HCT116 (cell line): Measurements from ENCODE around the gene DMPK. TPM values are rescaled to one million over a fixed set of nuclear protein-coding genes. Genes with fewer than 3 reads are reported as not detected.

Experiments
- ATAC-seq: fragments of 200-7000 bp; cut with Tn5 transposase; 2 replicates; pipeline ENCODE4 v1.9.1; 2020; ENCODE audit warnings: mild to moderate bottlenecking, moderate library complexity
- BruUV-seq: library from RNA; stranded (reverse); fragments of 400-500 nt; replicated peaks from 2 replicates; lab custom pipeline; 2021; lab: Mats Ljungman, UMichigan
- CTCF ChIA-PET: fragments of 300-600 bp; sonication (Branson Sonifier 250); formaldehyde crosslinking; loops from one replicate; lab custom pipeline; 2021; ENCODE audit warnings: antibody characterized with exemption; lab: Charles Lee
- POLR2A ChIA-PET: fragments of 300-600, 350-600 bp; sonication (Branson Sonifier 250); formaldehyde crosslinking; loops from one replicate; lab custom pipeline; 2021; ENCODE audit warnings: antibody characterized with exemption; lab: Charles Lee
- RAD21 ChIA-PET, 2 experiments: fragments of 300-600 bp; sonication (Branson Sonifier 250); formaldehyde crosslinking; loops; one replicate each; lab custom pipeline; 2023; ENCODE audit warnings: low total read pairs in 2 of 2; ENCODE audit not compliant: uncharacterized antibody in 2 of 2, unreplicated experiment in 2 of 2, low non-redundant PET in 1 of 2; lab: Charles Lee
- DNase-seq: peaks from one replicate; pipeline ENCODE4 v3.0.0-alpha.2; 2010; ENCODE audit warnings: low read depth, low spot score
- H2AFZ ChIP-seq: fragments of 200-600 bp; shearing (Covaris generic), sonication (generic); 2 replicates; pipeline ENCODE4 v1.6.1; 2017; ENCODE audit warnings: low read depth, mixed run types, mixed read lengths, antibody characterized with exemption, low read length; ENCODE audit not compliant: poor library complexity, severe bottlenecking
- H3K27ac ChIP-seq: 2 replicates; pipeline ENCODE4 v1.5.1; 2012; ENCODE audit warnings: low read depth, low read length
- H3K27me3 ChIP-seq: fragments of 200-600 bp; sonication (generic); 2 replicates; pipeline ENCODE4 v1.6.1; 2016; ENCODE audit warnings: mixed run types, low read length, mixed read lengths; ENCODE audit not compliant: insufficient read depth
- H3K36me3 ChIP-seq, 2 experiments: fragments of 200-500 bp in 1 of 2; fragments of 200-600 bp in 1 of 2; sonication (Bioruptor generic) in 1 of 2; sonication (generic) in 1 of 2; 2 replicates each; pipeline versions ENCODE4 v1.5.1 to v1.6.1; 2014 to 2016; ENCODE audit warnings: low read length in 2 of 2, inconsistent platforms in 1 of 2, mixed read lengths in 1 of 2, mixed run types in 1 of 2; ENCODE audit not compliant: insufficient read depth in 2 of 2, control insufficient read depth in 1 of 2
- H3K4me1 ChIP-seq, 2 experiments: fragments of 200-600 bp in 1 of 2; sonication (generic) in 1 of 2; 2 replicates each; pipeline versions ENCODE4 v1.5.1 to v1.6.1; 2012 to 2017; ENCODE audit warnings: low read length in 2 of 2, inconsistent platforms in 1 of 2, mild to moderate bottlenecking in 1 of 2, mixed read lengths in 1 of 2, mixed run types in 1 of 2, moderate library complexity in 1 of 2; ENCODE audit not compliant: insufficient read depth in 2 of 2, control insufficient read depth in 1 of 2
- H3K4me2 ChIP-seq: fragments of 200-600 bp; sonication (generic); 2 replicates; pipeline ENCODE4 v1.6.1; 2017; ENCODE audit warnings: mixed run types, low read length, mixed read lengths
- H3K4me3 ChIP-seq, 2 experiments: fragments of 200-600 bp in 1 of 2; sonication (generic) in 1 of 2; replicated peaks in 1 of 2; 2 replicates each; pipeline ENCODE4 v1.5.1; 2011 to 2016; ENCODE audit warnings: low read length in 2 of 2, control low read depth in 1 of 2, low read depth in 1 of 2, mild to moderate bottlenecking in 1 of 2, mixed read lengths in 1 of 2, mixed run types in 1 of 2
- H3K79me2 ChIP-seq: fragments of 200-600 bp; sonication (generic); 2 replicates; pipeline ENCODE4 v1.6.1; 2017; ENCODE audit warnings: mild to moderate bottlenecking, mixed run types, low read length, moderate library complexity, mixed read lengths; ENCODE audit not compliant: insufficient read depth
- H3K9ac ChIP-seq: fragments of 200-600 bp; sonication (generic); 2 replicates; pipeline ENCODE4 v1.6.1; 2016; ENCODE audit warnings: low read length, mixed read lengths
- H3K9me2 ChIP-seq: fragments of 200-600 bp; sonication (generic), shearing (Covaris generic); 2 replicates; pipeline ENCODE4 v1.6.1; 2017; ENCODE audit warnings: mixed run types, mild to moderate bottlenecking, moderate library complexity; ENCODE audit not compliant: insufficient read depth
- H3K9me3 ChIP-seq, 2 experiments: fragments of 200-500 bp in 1 of 2; fragments of 200-600 bp in 1 of 2; sonication (Bioruptor generic) in 1 of 2; sonication (generic) in 1 of 2; 2 replicates each; pipeline ENCODE4 v1.6.1; 2014 to 2017; ENCODE audit warnings: low read length in 2 of 2, mixed read lengths in 2 of 2, inconsistent platforms in 1 of 2, low read depth in 1 of 2, mild to moderate bottlenecking in 1 of 2, mixed run types in 1 of 2, moderate library complexity in 1 of 2; ENCODE audit not compliant: control insufficient read depth in 1 of 2, insufficient read depth in 1 of 2
- H4K20me1 ChIP-seq: fragments of 200-600 bp; sonication (generic), shearing (Covaris generic); 2 replicates; pipeline ENCODE4 v1.6.1; 2017; ENCODE audit warnings: mixed run types, mild to moderate bottlenecking, moderate library complexity; ENCODE audit not compliant: insufficient read depth
- CTCF ChIP-seq, 3 experiments: fragments of 200-600 bp in 1 of 3; sonication (generic) in 1 of 3; IDR thresholded peaks in 2 of 3; conservative IDR thresholded peaks in 1 of 3; 2 replicates each; pipeline ENCODE4 v1.5.1; 2012 to 2017; ENCODE audit warnings: low read depth in 2 of 3, low read length in 2 of 3, antibody characterized with exemption in 1 of 3, borderline replicate concordance in 1 of 3, control low read depth in 1 of 3, mild to moderate bottlenecking in 1 of 3, mixed read lengths in 1 of 3, mixed run types in 1 of 3, moderate library complexity in 1 of 3; ENCODE audit not compliant: insufficient read depth in 1 of 3
- ELF1 ChIP-seq: IDR thresholded peaks from 2 replicates; pipeline ENCODE4 v1.6.1; 2012; ENCODE audit warnings: low read depth, borderline replicate concordance
- EZH2 ChIP-seq: fragments of 200-600 bp; sonication (generic); IDR thresholded peaks from 2 replicates; pipeline ENCODE4 v1.6.1; 2017; ENCODE audit warnings: antibody characterized with exemption, mixed run types
- JUND ChIP-seq: IDR thresholded peaks from 2 replicates; pipeline ENCODE4 v1.6.1; 2012
- MAX ChIP-seq: IDR thresholded peaks from 2 replicates; pipeline ENCODE4 v1.6.1; 2012
- POLR2AphosphoS5 ChIP-seq: IDR thresholded peaks from 2 replicates; pipeline ENCODE4 v1.6.1; 2011; ENCODE audit warnings: mild to moderate bottlenecking, low read depth, low read length, moderate library complexity
- RAD21 ChIP-seq: IDR thresholded peaks from 2 replicates; pipeline ENCODE4 v1.6.1; 2012; ENCODE audit warnings: low read depth, mild to moderate bottlenecking
- SIN3A ChIP-seq: IDR thresholded peaks from 2 replicates; pipeline ENCODE4 v1.6.1; 2012; ENCODE audit warnings: low read depth
- SP1 ChIP-seq: IDR thresholded peaks from 2 replicates; pipeline ENCODE4 v1.6.1; 2012; ENCODE audit warnings: low read depth
- SRF ChIP-seq: IDR thresholded peaks from 2 replicates; pipeline ENCODE4 v1.6.1; 2012; ENCODE audit warnings: low read depth
- TCF7L2 ChIP-seq: IDR thresholded peaks from 2 replicates; pipeline ENCODE4 v1.7.0; 2011; ENCODE audit warnings: borderline replicate concordance, inconsistent platforms; ENCODE audit not compliant: insufficient read depth, insufficient read length; ENCODE audit errors: extremely low read depth
- YY1 ChIP-seq: IDR thresholded peaks from 2 replicates; pipeline ENCODE4 v1.6.1; 2011; ENCODE audit warnings: low read length, low read depth, moderate library complexity, mild to moderate bottlenecking; ENCODE audit not compliant: insufficient replicate concordance; ENCODE audit errors: extremely low read depth
- ZBTB33 ChIP-seq: IDR thresholded peaks from 2 replicates; pipeline ENCODE4 v1.6.1; 2011; ENCODE audit warnings: mild to moderate bottlenecking, low read length, moderate library complexity; ENCODE audit not compliant: insufficient replicate concordance; ENCODE audit errors: extremely low read depth
- intact Hi-C: fragments of 100-400 bp; cut with micrococcal nuclease; formaldehyde crosslinking; loops from 2 replicates; pipeline ENCODE4 v1.10.0; 2022
- total RNA-seq: library from RNA; stranded (reverse); gene quantifications from one replicate; pipeline ENCODE4 v1.2.1, GENCODE V29; 2021; ENCODE audit not compliant: unreplicated experiment

DMPK gene
- total RNA-seq, 1 experiment from 2014 or later, result 52.5 TPM

GRCh38 chr19:45817010-45817724 is 34.9 kb upstream of the DMPK start:
- RAD21 ChIA-PET, result interaction anchor here (0.6 to 0.7 kb wide), 5 partner anchors 16 to 98 kb away, joined by 3 to 6 read pairs (median 4); partner anchors contain the start of genes FOXA3 (in 1 of the 2) and SIX5 (in 1 of the 2)

More at GRCh38 chr19:45817010-45817724, 34.9 kb upstream of the DMPK start:
- Histone ChIP-seq H3K4me3 (no peak overlapping the region), H3K79me2 (no peaks in the 10 kb centered on the region), H3K9me3 (no peaks in the 10 kb centered on the region), H3K4me1 (peaks cover 3 to 11% of the 10 kb centered on the region in 2 experiments; a peak in 3 of 4 replicates), H3K27ac (peak overlapping the region; percentile 50; the same call in 1 of the 2 replicates), H4K20me1 (no peaks in the 10 kb centered on the region), H3K4me2 (no peak overlapping the region), H3K36me3 (peaks cover 5 to 13% of the 10 kb centered on the region in 2 experiments; a peak in 3 of 4 replicates), H3K27me3 (no peaks in the 10 kb centered on the region), H3K9ac (no peak overlapping the region), H3K9me2 (no peaks in the 10 kb centered on the region), H2AFZ (no peak overlapping the region)
- intact Hi-C loops, result loop anchor here (1.0 kb wide), 2 partner anchors 66 to 260 kb away; no protein-coding TSS in a partner anchor
- no TSS peak for BruUV-seq
- DNase-seq (peak; percentile 90), ATAC-seq (peak; percentile 93)
- ChIA-PET CTCF (interaction anchor here (0.6 to 3.8 kb wide), 29 partner anchors 8 to 261 kb away, joined by 3 to 26 read pairs (median 5); partner anchors contain the start of genes DMPK, DMWD, FOXA3 and IRF2BP1), POLR2A (interaction anchor here (0.6 to 1.0 kb wide), 3 partner anchors 9 to 178 kb away, joined by 3 read pairs; partner anchors contain the start of gene CCDC61)
- TF ChIP-seq ZBTB33 (no peak), RAD21 (peak; percentile 87), YY1 (peak; percentile 35), TCF7L2 (no peak), SRF (peak; percentile 56; the same call in 1 of the 2 replicates), MAX (peak; percentile 53; the same call in 1 of the 2 replicates), SIN3A (no peak), POLR2AphosphoS5 (peak; percentile 57), SP1 (no peak), JUND (no peak), EZH2 (no peak), ELF1 (no peak), CTCF (IDR thresholded peaks at IDR 0.05 in 2 of 3, conservative IDR thresholded peaks at IDR 0.05 in 1 of 3; ENCODE audit: borderline replicate concordance in 1 of 3, insufficient read depth in 1 of 3, low read depth in 2 of 3, low read length in 2 of 3) (peak; percentile 99)
